HG03520 (cell line): ENCODE data around the gene CRYBG3.
A peak's percentile ranks its signal among the peaks of the same experiment; 100 is the strongest.
"Not testable (repeated sequence)": the region's sequence is repeated elsewhere in the genome, so short reads cannot be mapped to it uniquely, and the experiment has no call there.

ENCODE experiments used
- ATAC-seq: cut with Tn5 transposase; IDR thresholded peaks from one replicate; pipeline ENCODE4 v1.9.1; 2021; ENCODE audit warnings: mild to moderate bottlenecking, moderate library complexity; ENCODE audit not compliant: unreplicated experiment

CRYBG3 gene

DNA sequence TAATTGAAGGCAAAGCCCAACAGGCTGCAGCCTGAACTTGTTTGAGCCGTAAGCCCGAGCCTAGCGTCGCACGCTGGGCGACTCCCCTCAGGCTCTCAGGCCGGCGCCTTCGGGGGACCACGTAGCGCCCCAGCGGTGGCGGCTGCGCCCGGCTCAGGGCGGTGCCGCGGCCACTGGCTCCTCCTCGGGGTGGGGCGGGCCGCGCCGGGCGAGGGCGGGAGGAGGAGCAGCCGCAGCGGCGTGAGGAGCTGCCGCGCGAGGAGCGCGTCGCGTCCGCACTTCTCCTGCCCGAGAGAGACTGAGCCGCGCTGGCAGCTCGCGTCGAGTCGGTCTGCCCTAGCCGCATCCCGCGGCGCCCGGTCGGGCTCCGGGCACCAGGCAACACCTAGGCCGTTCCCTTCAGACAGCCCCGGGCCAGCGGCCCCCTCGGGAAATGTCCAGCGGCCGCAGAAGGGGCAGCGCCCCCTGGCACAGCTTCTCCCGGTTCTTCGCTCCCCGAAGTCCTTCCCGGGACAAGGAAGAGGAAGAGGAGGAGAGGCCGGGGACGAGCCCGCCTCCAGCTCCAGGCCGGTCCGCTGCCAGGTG is at the start of gene CRYBG3:
Gene CRYBG3, plus strand, starts transcription at position 238 of the 585 bp plus-strand sequence. Its CDS starts 196 bp downstream, at position 434.
- ATAC-seq: peak; percentile 97

- no peak for ATAC-seq
Observed at GRCh38 chr3:97772926-97773325, 48.9 kb upstream of the CRYBG3 start.

DNA sequence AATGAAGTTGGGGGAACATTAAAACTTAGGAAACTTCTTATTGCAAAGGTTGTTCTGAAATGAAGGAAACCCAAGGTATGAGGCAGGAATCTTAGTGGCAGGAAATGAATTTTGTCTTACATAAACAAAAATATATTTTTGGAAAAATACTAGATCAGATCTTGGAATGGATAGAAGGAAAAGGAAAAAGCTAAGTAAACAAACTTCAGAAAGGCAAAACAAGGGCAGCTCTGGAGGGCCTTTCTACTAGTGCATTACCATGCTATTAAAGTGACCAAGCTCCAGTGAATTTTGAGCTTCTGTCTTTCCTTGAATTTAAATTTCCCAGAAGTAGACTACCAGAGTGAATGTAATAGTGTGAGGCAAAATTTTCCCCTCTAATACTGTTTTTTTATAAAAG is 43.7 kb upstream of the CRYBG3 start:
- ATAC-seq: no peak

DNA sequence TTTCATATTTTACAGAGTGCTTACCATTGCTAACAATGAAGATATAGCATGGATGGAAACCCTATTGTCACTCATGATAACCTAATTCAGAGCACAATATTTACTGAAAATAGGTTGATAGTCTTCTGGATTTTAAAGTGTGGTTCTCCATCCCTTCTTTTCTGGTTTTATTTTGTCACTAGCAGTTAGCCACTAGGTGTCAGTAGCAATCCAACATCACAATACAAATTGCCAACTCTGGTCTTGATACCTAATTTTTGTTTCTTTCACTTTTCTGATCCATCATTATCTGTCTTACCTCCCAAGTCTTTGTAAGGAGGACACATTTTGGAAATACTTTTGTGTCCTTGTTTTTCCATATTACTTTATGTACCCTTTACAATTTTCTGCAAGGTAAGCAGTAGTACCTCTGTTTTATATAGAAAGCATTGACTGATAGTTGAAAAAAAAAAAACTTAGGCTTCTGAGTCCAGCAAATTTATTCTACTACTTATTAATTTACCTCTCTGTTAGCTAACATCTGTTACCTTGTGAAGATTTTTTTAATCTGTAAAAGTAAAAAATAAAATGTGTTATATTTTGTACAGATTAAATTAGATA is 28.3 kb upstream of the CRYBG3 start:
- peak; percentile 80 for ATAC-seq

DNA sequence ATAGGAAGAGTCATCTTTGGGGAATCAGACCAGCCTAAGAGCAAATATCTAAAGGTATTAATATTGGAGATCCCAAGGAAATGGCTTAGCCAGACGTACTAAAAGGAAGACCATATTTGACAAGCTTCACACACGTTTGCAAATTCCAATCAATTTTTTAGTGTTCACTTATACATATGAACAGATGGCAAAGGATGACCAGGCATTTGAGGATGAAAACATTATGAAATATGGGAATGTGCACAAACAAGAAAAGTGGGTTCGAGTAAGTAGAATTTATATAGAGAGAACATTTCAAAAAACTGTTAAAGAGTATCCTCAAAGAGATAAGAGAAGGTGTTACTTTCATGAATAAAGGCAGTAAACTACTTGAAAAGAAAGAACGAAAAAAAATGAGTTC is 25.9 kb upstream of the CRYBG3 start:
- no peak for ATAC-seq

DNA sequence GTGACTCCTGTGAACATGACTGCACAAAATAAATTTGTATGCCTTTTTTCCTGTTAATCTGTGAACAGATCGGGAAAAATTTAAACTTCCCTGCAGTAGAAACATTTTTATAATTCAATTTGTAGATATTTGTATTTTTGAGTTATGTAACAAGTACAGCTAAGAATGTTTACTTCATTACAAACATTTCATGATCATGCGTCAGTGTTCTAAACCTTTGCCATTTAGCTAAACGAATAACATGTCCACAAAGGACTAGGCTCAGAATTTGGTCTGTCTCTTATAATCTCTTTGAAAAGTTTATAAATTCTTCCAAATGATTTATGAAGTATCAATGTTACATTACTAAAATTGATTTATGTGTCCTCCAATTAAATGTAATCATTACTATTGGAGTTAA is 17.3 kb upstream of the CRYBG3 start:
- no peak for ATAC-seq

DNA sequence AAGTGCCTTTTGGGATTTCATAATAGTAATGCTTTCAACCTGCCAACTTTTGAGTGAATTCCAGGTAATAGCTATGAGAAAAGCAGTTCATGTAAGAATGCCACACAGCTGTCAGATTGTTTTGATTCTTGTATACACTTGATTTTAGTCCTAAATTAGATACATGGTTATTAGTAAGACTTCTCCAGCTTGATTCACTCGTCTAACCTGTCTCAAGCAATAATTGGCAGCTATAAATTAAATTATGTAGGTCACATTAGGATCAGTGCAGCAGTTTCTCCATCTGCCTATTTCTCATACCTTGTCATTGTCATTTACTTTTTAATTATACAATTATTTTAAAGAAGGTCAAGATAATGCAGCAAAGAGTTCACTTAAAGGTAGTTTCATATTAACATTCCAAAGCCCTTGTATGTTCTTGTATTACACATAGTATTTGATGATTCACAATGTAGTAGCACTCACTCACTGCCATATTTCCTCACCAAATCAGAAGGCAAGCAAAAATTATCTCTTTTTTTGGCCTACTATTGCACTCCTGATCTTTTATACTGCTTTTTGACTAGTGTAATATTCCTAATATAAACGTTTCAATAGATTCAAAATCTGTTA is 10.9 kb upstream of the CRYBG3 start:
- ATAC-seq: no peak

GRCh38 chr3:97815149-97815917 is 6.5 kb upstream of the CRYBG3 start:
- no peak for ATAC-seq

DNA sequence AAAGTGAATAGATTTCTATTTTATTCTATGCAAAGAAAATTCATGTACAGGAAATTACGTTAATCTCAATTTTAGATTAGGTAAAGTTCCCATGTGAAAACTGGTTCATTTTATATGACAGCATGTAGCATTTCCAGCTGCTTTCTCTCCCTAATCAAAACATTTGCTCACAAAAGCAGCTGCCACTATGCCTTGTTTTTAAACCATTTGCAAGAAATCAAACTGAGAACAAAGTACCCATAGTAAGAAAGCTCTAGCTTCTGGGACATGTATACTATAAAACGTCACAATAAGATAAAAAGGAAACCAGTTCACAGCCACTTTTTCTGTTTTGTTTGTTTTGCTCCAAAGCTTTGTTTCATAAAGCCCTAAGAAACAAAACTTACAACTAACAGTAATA is 5.0 kb upstream of the CRYBG3 start:
- no peak for ATAC-seq

DNA sequence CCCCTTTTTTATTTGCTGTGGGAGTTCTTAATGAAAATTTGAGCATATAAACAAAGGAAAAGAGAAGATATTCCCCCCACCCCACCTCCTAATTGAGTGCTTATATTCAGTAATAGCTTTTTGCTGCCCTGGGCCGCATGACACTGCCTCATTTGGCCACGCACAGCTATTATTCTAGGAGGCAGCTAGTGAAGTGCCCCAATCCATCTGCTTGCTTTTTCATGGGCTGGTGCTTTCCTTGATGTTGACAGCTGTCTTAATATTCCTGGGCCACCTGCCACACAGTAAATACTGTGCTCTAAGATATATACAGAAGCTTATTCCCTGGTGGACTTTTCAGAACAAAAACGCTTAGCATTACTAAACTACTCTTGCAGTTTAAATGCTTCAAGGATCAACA is 3.8 kb upstream of the CRYBG3 start:
- no peak for ATAC-seq

GRCh38 chr3:97820780-97821179 is 1.0 kb upstream of the CRYBG3 start:
- ATAC-seq: no peak

GRCh38 chr3:97821287-97821773 is 481 bp upstream of the CRYBG3 start:
- peak; percentile 57 for ATAC-seq

DNA sequence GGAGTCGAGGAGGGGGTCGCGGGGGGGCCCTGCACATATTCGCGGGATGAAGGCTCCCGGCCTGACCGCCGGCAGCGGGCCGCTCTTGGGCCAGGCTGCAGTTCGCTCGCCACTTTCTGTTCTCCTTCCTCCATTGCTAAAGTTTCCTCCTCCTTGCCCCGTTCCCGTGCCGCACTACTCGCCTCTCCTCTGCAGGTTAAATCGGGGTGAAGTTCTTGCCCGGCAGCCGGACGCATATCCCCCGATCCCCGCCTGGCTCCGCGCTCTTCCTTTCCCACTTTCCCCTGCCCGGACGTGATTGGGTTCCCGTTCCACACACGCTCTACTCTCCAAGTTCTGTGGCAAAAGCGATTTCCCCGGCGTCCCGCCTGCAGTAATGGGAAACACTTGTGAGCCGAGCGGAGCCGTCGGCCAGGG is 556 bp downstream of the CRYBG3 start:
- ATAC-seq: peak; percentile 12

- ATAC-seq: no peak
Observed at GRCh38 chr3:97823046-97824004, 1.5 kb downstream of the CRYBG3 start.

- no peak for ATAC-seq
Observed at GRCh38 chr3:97825101-97825500, 3.3 kb downstream of the CRYBG3 start.

GRCh38 chr3:97827741-97828471 is 6.1 kb downstream of the CRYBG3 start:
- no peak for ATAC-seq

- no peak for ATAC-seq
Observed at GRCh38 chr3:97829198-97829597, 7.4 kb downstream of the CRYBG3 start.

DNA sequence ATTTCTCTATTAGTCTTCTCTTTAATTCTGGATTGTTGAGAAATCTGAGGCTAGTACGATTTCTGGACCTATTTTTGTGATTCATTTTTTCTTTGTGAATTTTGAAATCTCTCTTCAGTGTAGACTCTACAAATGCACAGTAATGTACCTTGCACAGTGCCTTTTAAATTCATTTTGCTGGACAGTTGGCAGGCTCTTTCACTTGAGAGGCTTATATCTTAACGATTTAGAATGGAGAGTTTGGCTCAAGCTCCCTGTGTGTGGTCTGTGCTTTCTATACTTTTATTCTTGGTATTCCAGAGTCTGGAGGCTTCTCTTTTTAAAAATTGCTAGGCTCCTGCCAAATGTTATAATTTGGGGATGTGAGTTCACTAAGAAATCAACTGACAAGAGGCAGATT is 8.8 kb downstream of the CRYBG3 start:
- ATAC-seq: no peak

DNA sequence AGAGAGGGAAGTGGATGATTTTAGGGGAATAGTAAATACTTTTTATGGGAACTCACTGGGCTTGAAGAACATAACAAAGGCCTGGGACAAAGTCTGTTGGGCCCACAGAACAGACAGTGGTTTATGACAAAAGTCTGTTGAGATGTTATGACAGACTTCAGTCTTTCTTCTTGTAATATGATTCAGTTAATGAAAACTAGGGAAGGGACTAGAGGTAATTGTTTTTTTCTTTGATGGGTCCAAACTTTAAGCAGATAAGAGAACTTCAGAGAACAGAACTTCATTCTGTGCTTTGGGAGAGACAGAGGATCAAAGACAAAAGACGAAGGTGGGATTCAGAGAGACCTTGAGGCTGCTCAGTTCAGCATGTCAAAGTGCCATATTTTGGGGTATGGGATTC is 9.3 kb downstream of the CRYBG3 start:
- no peak for ATAC-seq

GRCh38 chr3:97833184-97833583 is 11.4 kb downstream of the CRYBG3 start:
- ATAC-seq: not testable (repeated sequence)
